H1 (cell line): ENCODE results near the gene CEACAM21. TPM values are rescaled to one million over a fixed set of nuclear protein-coding genes. Genes with fewer than 3 reads are reported as not detected.

ENCODE experiments used
- CTCF ChIA-PET: fragments of 300-600 bp; sonication (Branson Sonifier 250); formaldehyde crosslinking; loops from one replicate; lab custom pipeline; 2021; ENCODE audit not compliant: partially characterized antibody; lab: Charles Lee
- POLR2A ChIA-PET: fragments of 300-600 bp; sonication (Branson Sonifier 250); formaldehyde crosslinking; loops from one replicate; lab custom pipeline; 2021; ENCODE audit warnings: inconsistent platforms; ENCODE audit not compliant: partially characterized antibody; lab: Charles Lee
- DNase-seq, 2 experiments: peaks; one replicate each; pipeline versions ENCODE4 v3.0.0 to v3.0.0-alpha.2; 2010 to 2022; ENCODE audit warnings: low spot score in 2 of 2, low read depth in 1 of 2, mixed read lengths in 1 of 2
- FAIRE-seq: peaks from 2 replicates; lab custom pipeline; 2011; peaks lifted over from hg19 to GRCh38; lab: Jason Lieb, UNC
- H2AFZ ChIP-seq: 2 replicates; pipeline ENCODE4 v1.8.1; 2012; ENCODE audit warnings: low read length, inconsistent platforms
- H2AK5ac ChIP-seq: 2 replicates; pipeline ENCODE4 v1.6.1; 2013; ENCODE audit warnings: low read depth, low read length
- H2BK120ac ChIP-seq: replicated peaks from 2 replicates; pipeline ENCODE3; 2013; ENCODE audit warnings: low read depth, low read length, inconsistent platforms
- H2BK12ac ChIP-seq: 2 replicates; pipeline ENCODE4 v1.6.1; 2013; ENCODE audit warnings: low read depth, low read length
- H2BK15ac ChIP-seq: 2 replicates; pipeline ENCODE4 v1.6.1; 2013; ENCODE audit warnings: low read length
- H2BK20ac ChIP-seq: 2 replicates; pipeline ENCODE4 v1.6.1; 2013; ENCODE audit warnings: low read length
- H2BK5ac ChIP-seq: 2 replicates; pipeline ENCODE4 v1.6.1; 2013; ENCODE audit warnings: low read depth, low read length
- H3K14ac ChIP-seq: 2 replicates; pipeline ENCODE4 v1.6.1; 2013; ENCODE audit warnings: inconsistent platforms; ENCODE audit not compliant: insufficient read length
- H3K18ac ChIP-seq: 2 replicates; pipeline ENCODE4 v1.6.1; 2013; ENCODE audit warnings: low read length; ENCODE audit errors: extremely low read depth
- H3K23ac ChIP-seq: 2 replicates; pipeline ENCODE4 v1.6.1; 2013; ENCODE audit warnings: inconsistent platforms; ENCODE audit not compliant: insufficient read length
- H3K23me2 ChIP-seq: 2 replicates; pipeline ENCODE4 v1.6.1; 2013; ENCODE audit warnings: low read depth, low read length
- H3K27ac ChIP-seq: 2 replicates; pipeline ENCODE4 v1.6.1; 2011; ENCODE audit warnings: low read depth, low read length, inconsistent platforms
- H3K27me3 ChIP-seq, 4 experiments: replicated peaks in 1 of 4; 1 replicate in 1 of 4; 2 replicates in 3 of 4; pipeline versions ENCODE4 v1.6.1 to v1.8.1; 2011 to 2013; ENCODE audit warnings: low read length in 3 of 4, mild to moderate bottlenecking in 3 of 4, inconsistent platforms in 2 of 4, mixed read lengths in 2 of 4, moderate library complexity in 1 of 4; ENCODE audit not compliant: control insufficient read depth in 3 of 4, insufficient read depth in 3 of 4; ENCODE audit errors: extremely low read depth in 1 of 4
- H3K36me3 ChIP-seq, 4 experiments: 2 replicates each; pipeline versions ENCODE4 v1.6.1 to v1.8.1; 2011 to 2013; ENCODE audit warnings: mild to moderate bottlenecking in 4 of 4, low read length in 3 of 4, moderate library complexity in 2 of 4, control low read depth in 1 of 4, inconsistent platforms in 1 of 4; ENCODE audit not compliant: insufficient read depth in 4 of 4, control insufficient read depth in 2 of 4
- H3K4ac ChIP-seq: replicated peaks from 2 replicates; pipeline ENCODE3; 2013; ENCODE audit warnings: low read length, low read depth, mixed read lengths, inconsistent platforms; ENCODE audit not compliant: insufficient read length
- H3K4me1 ChIP-seq, 4 experiments: replicated peaks in 1 of 4; 1 replicate in 1 of 4; 2 replicates in 3 of 4; pipeline versions ENCODE4 v1.6.1 to v1.8.1; 2011 to 2013; ENCODE audit warnings: low read length in 3 of 4, inconsistent platforms in 2 of 4, mixed read lengths in 1 of 4; ENCODE audit not compliant: insufficient read depth in 4 of 4, control insufficient read depth in 3 of 4
- H3K4me2 ChIP-seq, 2 experiments: 2 replicates each; pipeline versions ENCODE4 v1.6.1 to v1.8.1; 2011 to 2013; ENCODE audit warnings: low read depth in 2 of 2, low read length in 2 of 2, control low read depth in 1 of 2, inconsistent platforms in 1 of 2, mild to moderate bottlenecking in 1 of 2; ENCODE audit not compliant: insufficient read depth in 1 of 2
- H3K4me3 ChIP-seq, 4 experiments: fragments of 200-600, 300-600 bp in 1 of 4; sonication (generic), shearing (Covaris generic), sonication (Bioruptor Twin) in 1 of 4; 2 replicates each; pipeline versions ENCODE4 v1.5.1 to v1.8.1; 2011 to 2016; ENCODE audit warnings: low read length in 4 of 4, low read depth in 3 of 4, control low read depth in 2 of 4, inconsistent platforms in 2 of 4, mild to moderate bottlenecking in 2 of 4, mixed read lengths in 1 of 4, moderate library complexity in 1 of 4; ENCODE audit not compliant: insufficient read depth in 2 of 4; ENCODE audit errors: extremely low read depth in 1 of 4
- H3K56ac ChIP-seq: replicated peaks from 2 replicates; pipeline ENCODE3; 2013; ENCODE audit warnings: low read depth, mild to moderate bottlenecking, mixed read lengths, low read length, inconsistent platforms; ENCODE audit not compliant: insufficient read length
- H3K79me1 ChIP-seq: 2 replicates; pipeline ENCODE4 v1.6.1; 2013; ENCODE audit warnings: low read depth, low read length, control low read depth
- H3K79me2 ChIP-seq, 2 experiments: 2 replicates each; pipeline versions ENCODE4 v1.6.1 to v1.8.1; 2012 to 2013; ENCODE audit warnings: low read length in 2 of 2, mild to moderate bottlenecking in 2 of 2, inconsistent platforms in 1 of 2; ENCODE audit not compliant: insufficient read depth in 2 of 2, control insufficient read depth in 1 of 2
- H3K9ac ChIP-seq, 4 experiments: replicated peaks in 1 of 4; 1 replicate in 1 of 4; 2 replicates in 3 of 4; pipeline versions ENCODE4 v1.6.1 to v1.8.1; 2011 to 2013; ENCODE audit warnings: low read depth in 3 of 4, low read length in 3 of 4, control low read depth in 2 of 4, mild to moderate bottlenecking in 2 of 4, moderate library complexity in 2 of 4, inconsistent platforms in 1 of 4; ENCODE audit errors: extremely low read depth in 1 of 4
- H3K9me3 ChIP-seq, 2 experiments: 2 replicates each; pipeline versions ENCODE4 v1.6.1 to v1.8.1; 2012 to 2013; ENCODE audit warnings: mild to moderate bottlenecking in 2 of 2, moderate library complexity in 2 of 2, control low read depth in 1 of 2, inconsistent platforms in 1 of 2, low read depth in 1 of 2, low read length in 1 of 2, mixed read lengths in 1 of 2; ENCODE audit not compliant: insufficient read depth in 2 of 2
- H4K20me1 ChIP-seq, 2 experiments: replicated peaks in 1 of 2; 2 replicates each; pipeline versions ENCODE3 to v1.8.1; 2011 to 2013; ENCODE audit warnings: inconsistent platforms in 2 of 2, low read length in 2 of 2, mild to moderate bottlenecking in 1 of 2; ENCODE audit not compliant: insufficient read depth in 2 of 2, control insufficient read depth in 1 of 2
- H4K5ac ChIP-seq: 2 replicates; pipeline ENCODE4 v1.6.1; 2013; ENCODE audit warnings: low read length, low read depth, mixed read lengths, inconsistent platforms; ENCODE audit not compliant: insufficient read length
- H4K8ac ChIP-seq: 2 replicates; pipeline ENCODE4 v1.8.0; 2013; ENCODE audit warnings: mild to moderate bottlenecking, moderate library complexity, low read length, inconsistent platforms; ENCODE audit not compliant: insufficient read depth; ENCODE audit errors: extremely low read depth
- H4K91ac ChIP-seq: replicated peaks from 2 replicates; pipeline ENCODE3; 2013; ENCODE audit warnings: low read length, mixed read lengths, inconsistent platforms; ENCODE audit not compliant: insufficient read length
- EZH2 ChIP-seq: fragments of 200-600 bp; sonication (generic); IDR thresholded peaks from 2 replicates; pipeline ENCODE4 v1.7.1; 2012; ENCODE audit warnings: low read depth, mild to moderate bottlenecking, moderate library complexity, low read length, inconsistent platforms; ENCODE audit not compliant: severe bottlenecking
- GTF2F1 ChIP-seq: IDR thresholded peaks from 2 replicates; pipeline ENCODE4 v1.6.1; 2012; ENCODE audit warnings: low read depth, low read length, improper control_type of control experiment, borderline replicate concordance
- JUND ChIP-seq: IDR thresholded peaks from 2 replicates; pipeline ENCODE4 v1.6.1; 2011; ENCODE audit warnings: mild to moderate bottlenecking, improper control_type of control experiment, low read length
- KDM4A ChIP-seq: IDR thresholded peaks from one replicate; pipeline ENCODE4 v1.7.1; 2012; ENCODE audit warnings: low read depth, mild to moderate bottlenecking, moderate library complexity, low read length, inconsistent platforms; ENCODE audit not compliant: severe bottlenecking
- RAD21 ChIP-seq, 2 experiments: IDR thresholded peaks in 1 of 2; conservative IDR thresholded peaks in 1 of 2; 2 replicates each; pipeline ENCODE4 v1.6.1; 2011; ENCODE audit warnings: low read depth in 2 of 2, low read length in 2 of 2, improper control_type of control experiment in 1 of 2, inconsistent platforms in 1 of 2, mild to moderate bottlenecking in 1 of 2, moderate library complexity in 1 of 2
- ZNF274 ChIP-seq: IDR thresholded peaks from 2 replicates; pipeline ENCODE4 v1.7.0; 2012; ENCODE audit warnings: low read length, borderline replicate concordance; ENCODE audit errors: extremely low read depth
- WGBS, 2 experiments: shearing (Covaris generic) in 1 of 2; methylation state at CpG; one replicate each; pipeline versions ENCODE4 v1.1.6 to v1.1.7; 2013 to 2015; ENCODE audit warnings: low lambda C conversion rate in 2 of 2, mixed read lengths in 2 of 2, inconsistent platforms in 1 of 2, low coverage in 1 of 2, missing lambda C conversion rate in 1 of 2; ENCODE audit not compliant: insufficient replicate concordance in 2 of 2, insufficient coverage in 1 of 2, insufficient read length in 1 of 2; ENCODE audit errors: extremely low coverage in 1 of 2, missing lambda C conversion rate in 1 of 2; 5-methylcytosine and 5-hydroxymethylcytosine counted together
- polyA plus RNA-seq, 7 experiments: library from polyadenylated mRNA; depleted of rRNA in 3 of 7; stranded (reverse) in 5 of 7; unstranded in 2 of 7; fragments of >200 nt in 5 of 7; fragments of 200-250 nt in 2 of 7; gene quantifications; 1 replicate in 5 of 7; 2 replicates in 1 of 7; 4 replicates in 1 of 7; pipeline versions ENCODE4 v1.2.1 to v1.2.3, GENCODE V29; 2011 to 2013; ENCODE audit warnings: missing spikeins in 2 of 7, mixed read lengths in 2 of 7
- total RNA-seq: library from RNA; stranded (reverse); fragmentation: NEBNext Ultra II Directional; extraction: Animal tissue kit (Norgen Biotek cat#: 25700); gene quantifications from 2 replicates; pipeline ENCODE4 v1.2.1, GENCODE V29; 2021
- TF ChIP-seq, protein P1 (sequence below), 3 experiments: IDR thresholded peaks; 1 replicate in 2 of 3; 2 replicates in 1 of 3; pipeline versions ENCODE4 v1.5.1 to v1.6.1; 2011; ENCODE audit warnings: low read length in 3 of 3, mild to moderate bottlenecking in 3 of 3, inconsistent platforms in 2 of 3, low read depth in 1 of 3, moderate library complexity in 1 of 3; ENCODE audit not compliant: insufficient read depth in 1 of 3; ENCODE audit errors: control extremely low read depth in 1 of 3

CEACAM21 gene
- total and polyA plus RNA-seq, 2 of the 8 experiments (the other 6 are each of a cell fraction or from before 2014, with no cell fraction given), result not detected

DNA sequence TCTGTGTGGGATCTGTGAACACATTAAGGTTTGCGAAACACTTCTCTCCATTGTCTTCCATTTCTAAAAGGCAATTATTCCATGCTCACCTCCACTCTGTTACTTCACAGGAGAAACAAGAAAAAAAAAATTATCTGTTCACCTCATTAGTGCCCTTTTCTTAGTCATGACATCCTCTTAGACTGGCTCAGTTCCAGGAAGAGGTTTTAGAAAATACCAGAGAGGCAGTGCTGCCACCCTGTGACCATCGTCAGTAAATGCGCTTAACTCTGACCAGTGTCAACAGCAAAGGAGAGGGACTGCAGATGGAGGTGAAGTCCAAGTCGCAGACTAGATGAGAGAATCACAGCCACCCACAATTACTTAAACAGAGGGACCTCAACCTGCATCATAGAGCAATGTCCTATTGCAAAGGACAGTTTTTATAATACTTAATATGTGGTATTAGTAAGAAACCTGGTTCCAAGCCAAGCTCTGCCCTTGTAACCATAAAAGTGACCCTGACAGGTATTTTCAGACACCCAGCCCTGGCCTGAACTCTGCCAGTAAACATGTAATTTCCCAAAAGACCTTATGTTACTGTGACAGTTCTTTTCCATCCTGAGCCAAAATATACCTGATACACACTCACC, 19.4 kb downstream of the CEACAM21 start:
- ChIA-PET POLR2A (no interaction called here), CTCF (interaction anchor here (0.6 to 1.6 kb wide), 9 partner anchors 9 to 158 kb away, joined by 3 to 5 read pairs (median 3); no protein-coding TSS in a partner anchor)
- Histone ChIP-seq H3K27me3 (no peaks in the 10 kb centered on the region), H3K36me3 (no peaks in the 10 kb centered on the region), H3K4me1 (no peaks in the 10 kb centered on the region), H3K14ac (no peak overlapping the region), H2AK5ac (no peak overlapping the region), H4K5ac (no peak overlapping the region), H2BK20ac (no peak overlapping the region), H2BK5ac (no peak overlapping the region), H2AFZ (no peak overlapping the region), H2BK120ac (no peak overlapping the region), H3K9ac (no peak overlapping the region), H3K18ac (no peak overlapping the region), H2BK15ac (no peak overlapping the region), H4K20me1 (peaks cover 0 to 1% of the 10 kb centered on the region in 2 experiments), H3K23ac (no peak overlapping the region), H3K23me2 (no peaks in the 10 kb centered on the region), H3K79me2 (no peaks in the 10 kb centered on the region), H3K4ac (no peak overlapping the region), H4K91ac (no peak overlapping the region), H3K79me1 (no peaks in the 10 kb centered on the region), H3K4me2 (no peak overlapping the region), H3K27ac (no peak overlapping the region), H3K9me3 (peaks cover 23 to 24% of the 10 kb centered on the region in 2 experiments), H4K8ac (no peak overlapping the region), H3K56ac (no peak overlapping the region), H2BK12ac (no peak overlapping the region), H3K4me3 (no peak overlapping the region)
- WGBS, 2 experiments, result 33% methylated on average over 4 of the region's 4 CpGs; no CpG with 5 or more reads in 1 of the 2 experiments
- FAIRE-seq (peak; percentile 65), DNase-seq (peak in 1 of 2 experiments; percentile 52)
- no peak for TF ChIP-seq EZH2
- no peak for TF ChIP-seq KDM4A
- no peak for TF ChIP-seq GTF2F1
- TF ChIP-seq ZNF274, result no peak
- TF ChIP-seq JUND, result no peak
- peak; percentile 53 to 62 for TF ChIP-seq RAD21 (IDR thresholded peaks at IDR 0.05 in 1 of 2, conservative IDR thresholded peaks at IDR 0.05 in 1 of 2; ENCODE audit: low read depth in 2 of 2, low read length in 2 of 2)
- TF ChIP-seq, protein P1, sequence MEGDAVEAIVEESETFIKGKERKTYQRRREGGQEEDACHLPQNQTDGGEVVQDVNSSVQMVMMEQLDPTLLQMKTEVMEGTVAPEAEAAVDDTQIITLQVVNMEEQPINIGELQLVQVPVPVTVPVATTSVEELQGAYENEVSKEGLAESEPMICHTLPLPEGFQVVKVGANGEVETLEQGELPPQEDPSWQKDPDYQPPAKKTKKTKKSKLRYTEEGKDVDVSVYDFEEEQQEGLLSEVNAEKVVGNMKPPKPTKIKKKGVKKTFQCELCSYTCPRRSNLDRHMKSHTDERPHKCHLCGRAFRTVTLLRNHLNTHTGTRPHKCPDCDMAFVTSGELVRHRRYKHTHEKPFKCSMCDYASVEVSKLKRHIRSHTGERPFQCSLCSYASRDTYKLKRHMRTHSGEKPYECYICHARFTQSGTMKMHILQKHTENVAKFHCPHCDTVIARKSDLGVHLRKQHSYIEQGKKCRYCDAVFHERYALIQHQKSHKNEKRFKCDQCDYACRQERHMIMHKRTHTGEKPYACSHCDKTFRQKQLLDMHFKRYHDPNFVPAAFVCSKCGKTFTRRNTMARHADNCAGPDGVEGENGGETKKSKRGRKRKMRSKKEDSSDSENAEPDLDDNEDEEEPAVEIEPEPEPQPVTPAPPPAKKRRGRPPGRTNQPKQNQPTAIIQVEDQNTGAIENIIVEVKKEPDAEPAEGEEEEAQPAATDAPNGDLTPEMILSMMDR (IDR thresholded peaks at IDR 0.05; ENCODE audit: control extremely low read depth in 1 of 3, insufficient read depth in 1 of 3, low read depth in 1 of 3, low read length in 3 of 3), result peak; percentile 60 to 71 (median 65)
